Type B pancreatic cell (in vitro differentiated cells): Measurements from ENCODE around the gene TRAF3IP3. TPM values are rescaled to one million over a fixed set of nuclear protein-coding genes. Genes with fewer than 3 reads are reported as not detected.

Experiments
- DNase-seq: peaks from one replicate; pipeline ENCODE4 v3.0.0; 2021; ENCODE audit warnings: mixed read lengths; ENCODE audit not compliant: unreplicated experiment; ENCODE audit errors: extremely low spot score
- H3K27ac Mint-ChIP-seq: 2 replicates; pipeline ENCODE4 v1.8.0; 2021; ENCODE audit warnings: mild to moderate bottlenecking, mixed read lengths
- H3K27me3 Mint-ChIP-seq: 2 replicates; pipeline ENCODE4 v1.8.0; 2021; ENCODE audit warnings: mixed read lengths
- H3K36me3 Mint-ChIP-seq: 2 replicates; pipeline ENCODE4 v1.8.0; 2021; ENCODE audit warnings: mixed read lengths
- H3K4me1 Mint-ChIP-seq: one replicate; pipeline ENCODE4 v1.8.0; 2021; ENCODE audit warnings: mixed read lengths; ENCODE audit not compliant: unreplicated experiment
- H3K4me3 Mint-ChIP-seq: 2 replicates; pipeline ENCODE4 v1.8.0; 2021; ENCODE audit warnings: mild to moderate bottlenecking, mixed read lengths
- H3K9me3 Mint-ChIP-seq: 2 replicates; pipeline ENCODE4 v1.8.0; 2021; ENCODE audit warnings: mixed read lengths
- CTCF ChIP-seq: fragments of 200-600 bp; sonication (generic); conservative IDR thresholded peaks from 2 replicates; pipeline ENCODE4 v1.5.0; 2021; ENCODE audit warnings: antibody characterized with exemption, mild to moderate bottlenecking
- total RNA-seq: library from RNA; stranded (reverse); gene quantifications from 2 replicates; pipeline ENCODE4 v1.2.1, GENCODE V29; 2021; ENCODE audit warnings: low replicate concordance

The TRAF3IP3 gene
- total RNA-seq, 1 donor from 2014 or later: 1.7 TPM

GRCh38 chr1:209728466-209728865, 27.4 kb upstream of the TRAF3IP3 start:
- H3K27ac Mint-ChIP-seq: no peak overlapping the region
- H3K36me3 Mint-ChIP-seq: no peaks in the 10 kb centered on the region
- no peaks in the 10 kb centered on the region for H3K9me3 Mint-ChIP-seq
- TF ChIP-seq CTCF: no peak
- no peaks in the 10 kb centered on the region for H3K4me1 Mint-ChIP-seq
- no peaks in the 10 kb centered on the region for H3K27me3 Mint-ChIP-seq
- DNase-seq: no peak
- no peak overlapping the region for H3K4me3 Mint-ChIP-seq

- H3K4me1 Mint-ChIP-seq: peaks cover 8% of the 10 kb centered on the region
- no peaks in the 10 kb centered on the region for H3K9me3 Mint-ChIP-seq
- H3K27me3 Mint-ChIP-seq: peaks cover 4% of the 10 kb centered on the region
- TF ChIP-seq CTCF: no peak
- no peak overlapping the region for H3K4me3 Mint-ChIP-seq
- no peaks in the 10 kb centered on the region for H3K36me3 Mint-ChIP-seq
- no peak overlapping the region for H3K27ac Mint-ChIP-seq
- no peak for DNase-seq
Observed at GRCh38 chr1:209729436-209729835, 26.4 kb upstream of the TRAF3IP3 start.

GRCh38 chr1:209732725-209733124, 23.1 kb upstream of the TRAF3IP3 start:
- no peak overlapping the region for H3K27ac Mint-ChIP-seq
- H3K27me3 Mint-ChIP-seq: peaks cover 9% of the 10 kb centered on the region
- TF ChIP-seq CTCF: no peak
- no peaks in the 10 kb centered on the region for H3K9me3 Mint-ChIP-seq
- H3K4me1 Mint-ChIP-seq: peaks cover 8% of the 10 kb centered on the region
- DNase-seq: no peak
- no peaks in the 10 kb centered on the region for H3K36me3 Mint-ChIP-seq
- no peak overlapping the region for H3K4me3 Mint-ChIP-seq

- no peak for TF ChIP-seq CTCF
- no peaks in the 10 kb centered on the region for H3K9me3 Mint-ChIP-seq
- no peak overlapping the region for H3K4me3 Mint-ChIP-seq
- peaks cover 9% of the 10 kb centered on the region for H3K27me3 Mint-ChIP-seq
- DNase-seq: no peak
- H3K4me1 Mint-ChIP-seq: peaks cover 8% of the 10 kb centered on the region
- no peaks in the 10 kb centered on the region for H3K36me3 Mint-ChIP-seq
- no peak overlapping the region for H3K27ac Mint-ChIP-seq
Observed at GRCh38 chr1:209733409-209734192, 22.3 kb upstream of the TRAF3IP3 start.

- peaks cover 9% of the 10 kb centered on the region for H3K27me3 Mint-ChIP-seq
- H3K36me3 Mint-ChIP-seq: no peaks in the 10 kb centered on the region
- H3K27ac Mint-ChIP-seq: no peak overlapping the region
- no peak for DNase-seq
- TF ChIP-seq CTCF: no peak
- no peak overlapping the region for H3K4me3 Mint-ChIP-seq
- no peaks in the 10 kb centered on the region for H3K9me3 Mint-ChIP-seq
- peaks cover 10% of the 10 kb centered on the region for H3K4me1 Mint-ChIP-seq
Observed at GRCh38 chr1:209736490-209737117, 19.2 kb upstream of the TRAF3IP3 start.
